ENCODE measurements around the gene TEKT2.

The TEKT2 gene

DNA sequence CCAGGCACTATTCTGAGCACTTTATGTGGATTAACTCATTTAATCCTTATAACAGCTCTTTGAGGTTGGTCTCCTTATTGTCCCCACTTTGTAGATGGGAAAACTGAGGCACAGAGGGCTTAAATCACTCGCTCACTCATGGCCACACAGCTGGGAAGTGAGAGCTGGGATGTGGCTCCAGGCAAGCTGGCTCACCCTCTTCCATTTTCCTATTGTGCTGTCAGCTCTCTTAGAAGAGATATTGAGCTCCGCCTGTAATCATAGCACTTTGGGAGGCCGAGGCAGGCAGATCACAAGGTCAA is 45.0 kb downstream of the TEKT2 start:
- DNase-seq (ENCODE audit: low spot score): no peak

DNA sequence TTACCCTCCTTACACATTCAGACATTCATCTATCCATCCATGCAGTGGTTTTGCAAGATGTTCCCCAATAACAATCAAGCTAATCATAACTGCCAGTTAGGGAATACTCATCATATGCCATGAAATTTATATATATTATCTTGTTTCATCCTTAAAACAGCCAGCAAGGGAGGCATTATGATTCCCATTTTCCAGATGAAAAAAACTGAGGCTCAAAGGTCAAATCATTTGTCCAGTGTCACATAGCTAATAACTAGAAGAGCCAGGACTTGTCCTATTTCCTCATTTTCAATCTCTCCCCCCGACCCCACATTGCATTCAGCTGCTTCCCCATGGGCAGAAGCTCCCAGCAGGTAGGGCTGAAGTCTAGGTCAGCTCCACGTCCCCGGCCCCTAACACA is 48.1 kb downstream of the TEKT2 start:
- no peak for DNase-seq (ENCODE audit: low spot score)

DNA sequence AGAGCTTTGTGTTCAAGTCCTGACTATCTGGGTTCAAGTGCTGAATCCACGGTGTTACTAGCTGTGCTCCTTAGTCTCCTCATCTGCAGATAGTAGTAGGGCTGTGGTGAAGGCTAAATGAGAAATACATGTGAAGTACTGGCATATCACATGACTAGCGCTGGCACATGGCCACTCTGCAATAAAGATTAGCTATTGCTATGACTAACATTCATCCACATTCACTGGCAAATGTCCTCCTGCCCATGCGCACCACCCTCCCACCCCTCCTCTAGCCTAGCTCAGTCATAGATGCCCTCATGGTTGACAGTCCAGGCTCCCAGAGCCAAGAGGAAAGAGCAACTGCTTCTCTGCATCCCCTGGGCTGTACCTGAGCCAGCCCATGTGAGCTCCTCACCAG is 49.6 kb downstream of the TEKT2 start:
- DNase-seq (ENCODE audit: low spot score): peak; percentile 95

DNA sequence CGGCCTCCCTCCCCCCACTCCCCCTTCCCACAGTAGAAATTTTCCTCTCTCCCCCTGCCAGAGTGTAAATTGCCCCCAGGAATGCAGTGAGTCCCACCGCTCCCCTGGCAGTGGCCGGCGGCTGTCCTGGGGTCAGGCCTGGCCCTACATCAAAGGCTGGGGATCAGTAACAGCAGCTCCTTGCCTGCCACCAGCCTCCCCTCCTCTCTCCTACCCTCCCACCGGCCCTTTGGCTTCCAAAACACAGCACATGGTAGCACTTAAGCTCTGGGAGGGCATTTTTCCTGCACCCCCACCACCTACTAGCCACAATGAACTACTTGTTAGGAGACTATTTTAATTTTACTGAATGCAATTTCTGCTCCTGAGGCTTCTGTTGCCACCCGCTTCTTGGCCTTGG is 50.1 kb downstream of the TEKT2 start:
- DNase-seq (ENCODE audit: low spot score): no peak

DNA sequence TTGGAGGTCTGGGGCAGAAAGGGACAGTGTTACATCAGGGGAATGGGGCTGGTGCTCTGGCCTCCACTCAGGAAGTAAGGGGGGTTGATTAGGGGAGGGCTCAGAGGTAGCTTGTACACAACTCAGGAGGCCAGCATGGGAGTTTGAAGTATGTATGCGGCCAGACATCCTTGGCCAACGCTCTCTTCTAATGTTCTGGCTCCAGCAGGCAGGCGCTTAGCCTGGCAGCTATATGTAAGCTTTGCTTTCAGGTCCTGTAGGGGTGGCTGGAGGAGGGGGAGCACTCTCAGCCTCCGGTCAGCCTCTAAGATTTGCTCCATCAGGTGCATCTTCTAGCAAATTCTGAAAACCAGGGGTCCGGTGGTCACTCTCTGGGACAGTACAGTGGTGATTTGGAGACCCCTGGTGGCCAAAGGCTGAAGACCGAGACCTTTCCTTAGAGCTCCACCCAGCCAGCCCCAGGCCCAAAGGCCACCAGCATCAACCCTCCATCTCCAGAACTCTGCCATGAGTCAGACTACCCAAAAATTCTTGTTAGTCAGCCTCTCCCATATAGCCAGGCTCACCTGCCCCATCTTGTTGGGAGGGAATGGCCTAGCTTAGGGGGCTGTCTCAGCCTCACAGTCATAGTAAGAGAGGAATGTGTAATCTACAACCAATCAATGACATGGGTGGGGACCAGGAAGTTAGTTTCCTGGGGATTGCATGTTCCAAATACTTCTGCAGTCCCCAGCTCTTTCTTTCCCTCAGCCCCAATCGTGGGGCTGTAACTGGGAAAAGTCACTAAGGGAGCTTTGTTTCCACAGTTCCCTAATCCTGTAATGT is 50.8 kb downstream of the TEKT2 start:
- DNase-seq (ENCODE audit: low spot score): peak; percentile 47

DNA sequence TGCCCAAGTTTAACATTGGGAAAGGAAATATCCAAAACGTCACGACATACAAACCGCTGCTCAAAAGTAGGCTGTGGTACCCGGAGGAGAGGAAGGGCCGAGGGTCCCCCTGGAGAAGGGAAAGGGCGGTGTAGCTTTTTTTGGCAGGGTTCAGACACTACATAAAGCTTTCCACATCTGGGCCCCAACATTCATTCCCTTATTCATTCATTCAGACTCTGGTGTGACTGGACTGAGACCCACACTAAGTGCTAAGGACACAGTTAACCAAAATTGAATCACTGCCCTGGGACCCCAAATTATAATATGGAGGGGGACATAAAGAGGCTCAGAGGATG is 51.4 kb downstream of the TEKT2 start:
- no peak for DNase-seq (ENCODE audit: low spot score)

DNA sequence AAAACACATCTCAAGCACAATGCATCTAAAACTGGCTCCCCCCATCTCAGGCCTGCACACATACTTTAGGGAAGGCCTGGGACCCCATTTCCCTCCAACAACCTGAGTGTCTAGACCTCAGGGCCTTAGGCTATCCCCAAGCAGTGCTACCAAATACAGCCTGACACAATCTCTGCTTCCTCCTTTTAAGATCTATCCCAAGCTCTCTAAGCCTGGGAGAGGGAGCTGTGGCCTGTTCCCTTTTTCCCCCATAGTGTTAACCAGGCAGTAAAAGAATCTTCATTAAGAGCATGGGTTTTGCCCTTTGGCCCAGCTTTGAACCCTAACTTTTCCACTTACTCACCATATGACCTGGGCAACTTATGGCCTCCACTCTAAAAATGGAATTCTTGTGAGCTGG is 51.9 kb downstream of the TEKT2 start:
- no peak for DNase-seq (ENCODE audit: low spot score)

DNA sequence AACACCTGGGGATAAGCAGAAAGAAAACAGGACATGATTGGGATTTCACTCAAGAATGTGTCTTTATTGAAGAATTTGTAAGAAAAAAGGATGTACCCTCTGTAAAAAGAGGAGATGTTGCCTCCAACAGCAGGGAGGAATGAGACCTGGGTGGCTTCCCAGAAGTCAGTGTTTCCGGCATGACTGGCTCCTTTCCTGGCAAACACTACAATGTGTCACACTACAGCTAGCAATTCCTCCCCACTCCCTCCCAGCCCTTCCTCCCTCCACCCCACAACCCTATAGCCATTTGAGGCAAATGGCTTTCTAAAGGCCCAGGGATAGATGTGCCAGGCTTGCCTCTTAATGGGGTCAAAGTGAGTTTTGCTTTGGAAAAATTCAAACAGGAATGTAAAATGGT is 52.6 kb downstream of the TEKT2 start:
- peak; percentile 59 for DNase-seq (ENCODE audit: low spot score)

DNA sequence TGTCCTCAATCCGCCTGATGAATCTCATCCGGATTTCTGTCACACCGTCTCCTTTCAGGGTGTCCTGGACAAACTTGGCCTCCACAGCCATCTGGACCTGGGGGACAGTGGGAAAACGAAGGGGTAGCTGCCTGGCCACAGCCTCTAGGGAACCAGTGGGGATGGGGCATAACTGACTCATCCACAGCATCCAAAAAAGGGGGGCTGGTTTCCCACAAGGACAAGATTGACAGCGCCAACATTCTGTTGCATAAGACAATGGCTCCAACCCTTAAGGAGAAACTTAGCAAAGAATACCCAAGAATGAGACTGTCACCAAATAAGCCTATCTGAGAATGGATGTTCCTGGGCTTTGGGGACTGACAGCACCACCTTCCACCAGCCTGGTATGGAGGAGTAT is 53.3 kb downstream of the TEKT2 start:
- no peak for DNase-seq (ENCODE audit: low spot score)

DNA sequence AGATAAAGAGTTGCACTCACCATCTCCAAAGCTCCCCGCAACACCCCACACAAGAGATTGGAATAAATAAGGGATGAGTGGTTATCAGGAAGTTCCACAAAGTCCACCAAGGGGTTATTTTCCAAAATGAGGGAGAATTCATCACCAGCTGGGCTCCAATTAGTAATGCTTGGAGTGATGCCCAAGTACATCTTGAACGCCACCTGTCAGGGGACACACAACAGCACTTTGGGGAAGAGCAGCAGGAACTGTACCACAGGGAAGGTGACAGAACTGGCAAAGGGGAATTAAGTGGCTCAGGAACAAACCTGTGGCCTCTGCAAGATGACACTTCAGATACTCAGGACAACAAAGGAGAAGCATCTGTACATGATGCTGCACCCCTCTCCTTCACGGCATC is 53.9 kb downstream of the TEKT2 start:
- no peak for DNase-seq (ENCODE audit: low spot score)

All from kidney tubule cell (primary cell).